Sigmoid colon (tissue), 7 donors: ENCODE results near the gene TESMIN. TPM values are rescaled to one million over a fixed set of nuclear protein-coding genes. Genes with fewer than 3 reads are reported as not detected.

ENCODE experiments used
- DNase-seq: peaks from one replicate; pipeline ENCODE4 v3.0.0-alpha.2; 2019
- H3K27ac ChIP-seq, 4 donors: fragments of 200-600 bp; sonication (generic); one replicate each; pipeline ENCODE4 v1.5.1; 2016 to 2019; ENCODE audit warnings: mild to moderate bottlenecking in 1 of 4
- H3K27me3 ChIP-seq, 3 donors: fragments of 200-600 bp; sonication (generic); one replicate each; pipeline ENCODE4 v1.5.1; 2019; ENCODE audit warnings: mild to moderate bottlenecking in 1 of 3
- H3K36me3 ChIP-seq, 4 donors: fragments of 200-600 bp; sonication (generic); one replicate each; pipeline ENCODE4 v1.5.1; 2016 to 2019
- H3K4me1 ChIP-seq, 4 donors: fragments of 200-600 bp; sonication (generic); one replicate each; pipeline ENCODE4 v1.5.1; 2017 to 2019
- H3K4me3 ChIP-seq, 4 donors: fragments of 200-600 bp; sonication (generic); one replicate each; pipeline ENCODE4 v1.5.1; 2017 to 2019; ENCODE audit warnings: mild to moderate bottlenecking in 2 of 4, moderate library complexity in 1 of 4
- H3K9me3 ChIP-seq, 4 donors: fragments of 200-600 bp in 3 of 4; sonication (generic) in 3 of 4; one replicate each; pipeline versions ENCODE4 v1.5.1 to v1.6.1; 2013 to 2019
- CTCF ChIP-seq, 4 experiments: fragments of 450-650 bp in 3 of 4; fragments of 200-600 bp in 1 of 4; IDR thresholded peaks; one replicate each; pipeline ENCODE4 v1.5.1; 2016 to 2019; ENCODE audit warnings: antibody characterized with exemption in 4 of 4, mild to moderate bottlenecking in 3 of 4, moderate library complexity in 2 of 4
- EP300 ChIP-seq, 4 donors: sonication (generic); formaldehyde crosslinking; IDR thresholded peaks; one replicate each; pipeline ENCODE4 v1.6.1; 2017; ENCODE audit warnings: antibody characterized with exemption in 4 of 4
- POLR2A ChIP-seq, 2 donors: fragments of 450-650 bp; IDR thresholded peaks; one replicate each; pipeline ENCODE4 v1.6.1; 2016; ENCODE audit warnings: antibody characterized with exemption in 2 of 2, mild to moderate bottlenecking in 2 of 2, moderate library complexity in 2 of 2
- POLR2AphosphoS5 ChIP-seq, 4 donors: sonication (generic); formaldehyde crosslinking; IDR thresholded peaks; one replicate each; pipeline ENCODE4 v1.6.1; 2017; ENCODE audit warnings: antibody characterized with exemption in 4 of 4
- WGBS, 2 donors: extraction: QIAGEN DNeasy Blood & Tissue Kit; methylation state at CpG; one replicate each; pipeline ENCODE4 v1.1.7; 2013; 5-methylcytosine and 5-hydroxymethylcytosine counted together
- intact Hi-C: fragments of 100-400 bp; cut with DNase I; formaldehyde crosslinking; loops from one replicate; pipeline ENCODE4 v1.15.1; 2023
- polyA plus RNA-seq, 3 donors: library from polyadenylated mRNA; stranded (reverse); fragments of 200-250 nt; gene quantifications; one replicate each; pipeline ENCODE4 v1.2.3, GENCODE V29; 2013
- total RNA-seq, 4 donors: library from RNA; depleted of rRNA; stranded (reverse); fragments of >200 nt; gene quantifications; one replicate each; pipeline ENCODE4 v1.1.0, GENCODE V29; 2016
- donor health status: healthy with polysubstance abuse.
- donor health status: Bipolar disorder and iron deficiency.
- donor health status: healthy.

The TESMIN gene
- total and polyA plus RNA-seq, 7 donors, result 2.3 to 6.3 (median 4.8) TPM; not detected in 4

- no peaks in the 10 kb centered on the region for H3K27me3 ChIP-seq
- WGBS, 2 donors, result 92 to 94% methylated on average over 14 of the region's 14 CpGs
- no peaks in the 10 kb centered on the region for H3K9me3 ChIP-seq
- intact Hi-C loops, result no loop called here
- H3K4me3 ChIP-seq, result no peak overlapping the region
- H3K27ac ChIP-seq, result no peak overlapping the region
- TF ChIP-seq CTCF (IDR thresholded peaks at IDR 0.05), result no peak
- peaks cover 56 to 87% (median 63%) of the 10 kb centered on the region in 4 donors for H3K36me3 ChIP-seq
- H3K4me1 ChIP-seq, result no peaks in the 10 kb centered on the region
- DNase-seq, result no peak
Measured at GRCh38 chr11:68763926-68764657, 12.8 kb upstream of the TESMIN start.

- TF ChIP-seq POLR2AphosphoS5 (IDR thresholded peaks at IDR 0.05) (no peak), EP300 (IDR thresholded peaks at IDR 0.05) (no peak), CTCF (IDR thresholded peaks at IDR 0.05) (no peak), POLR2A (IDR thresholded peaks at IDR 0.05) (no peak)
- Histone ChIP-seq H3K4me1 (no peaks in the 10 kb centered on the region), H3K27me3 (no peaks in the 10 kb centered on the region), H3K36me3 (peaks cover 63 to 87% (median 68%) of the 10 kb centered on the region in 4 donors), H3K9me3 (no peaks in the 10 kb centered on the region), H3K4me3 (no peak overlapping the region), H3K27ac (no peak overlapping the region)
- WGBS, 2 donors, result 79 to 81% methylated on average over 10 of the region's 10 CpGs
- intact Hi-C loops, result no loop called here
- DNase-seq, result no peak
Measured at GRCh38 chr11:68763181-68763721, 11.9 kb upstream of the TESMIN start.

- 87 to 89% methylated on average over 15 of the region's 15 CpGs for WGBS, 2 donors
- no peaks in the 10 kb centered on the region for H3K4me1 ChIP-seq
- TF ChIP-seq POLR2AphosphoS5 (IDR thresholded peaks at IDR 0.05) (no peak), CTCF (IDR thresholded peaks at IDR 0.05) (no peak), EP300 (IDR thresholded peaks at IDR 0.05) (no peak), POLR2A (IDR thresholded peaks at IDR 0.05) (no peak)
- H3K27ac ChIP-seq, result no peak overlapping the region
- no peak overlapping the region for H3K4me3 ChIP-seq
- no peaks in the 10 kb centered on the region for H3K27me3 ChIP-seq
- no peaks in the 10 kb centered on the region for H3K9me3 ChIP-seq
- intact Hi-C loops, result no loop called here
- DNase-seq, result no peak
- H3K36me3 ChIP-seq, result peaks cover 70 to 90% (median 75%) of the 10 kb centered on the region in 4 donors
Measured at GRCh38 chr11:68762481-68762880, 11.2 kb upstream of the TESMIN start.

GRCh38 chr11:68761801-68762200 lies 10.5 kb upstream of the TESMIN start:
- H3K4me3 ChIP-seq, result no peak overlapping the region
- H3K27ac ChIP-seq, result no peak overlapping the region
- H3K27me3 ChIP-seq, result no peaks in the 10 kb centered on the region
- no peaks in the 10 kb centered on the region for H3K9me3 ChIP-seq
- peaks cover 77 to 93% (median 78%) of the 10 kb centered on the region in 4 donors for H3K36me3 ChIP-seq
- no peak for DNase-seq
- WGBS, 2 donors, result 83 to 84% methylated on average over 12 of the region's 12 CpGs
- no peaks in the 10 kb centered on the region for H3K4me1 ChIP-seq
- no peak for TF ChIP-seq POLR2A (IDR thresholded peaks at IDR 0.05)
- TF ChIP-seq POLR2AphosphoS5 (IDR thresholded peaks at IDR 0.05), result no peak
- no peak for TF ChIP-seq CTCF (IDR thresholded peaks at IDR 0.05)
- no peak for TF ChIP-seq EP300 (IDR thresholded peaks at IDR 0.05)
- intact Hi-C loops, result no loop called here
